ENCODE results near the gene MED25. TPM values are rescaled to one million over a fixed set of nuclear protein-coding genes. Genes with fewer than 3 reads are reported as not detected.

The MED25 gene
- total RNA-seq, 1 experiment from 2014 or later, result 39.9 TPM

GRCh38 chr19:49820125-49820524 lies 2.0 kb downstream of the MED25 start:
- CTCF ChIA-PET, result interaction anchor here (0.6 to 1.5 kb wide), 2 partner anchors 249 to 494 kb away, joined by 3 to 5 read pairs; no protein-coding TSS in a partner anchor
- H3K4me3 Mint-ChIP-seq (ENCODE audit: unreplicated experiment), result no peak overlapping the region
- H3K27me3 Mint-ChIP-seq (ENCODE audit: insufficient read depth, unreplicated experiment), result no peaks in the 10 kb centered on the region
- H3K4me1 Mint-ChIP-seq (ENCODE audit: insufficient read depth, unreplicated experiment), result peaks cover 7% of the 10 kb centered on the region
- H3K9me3 Mint-ChIP-seq (ENCODE audit: unreplicated experiment), result no peaks in the 10 kb centered on the region
- intact Hi-C loops (cut with micrococcal nuclease), result no loop called here
- no peak overlapping the region for H3K27ac Mint-ChIP-seq (ENCODE audit: low read depth, unreplicated experiment)
- POLR2A ChIA-PET, result interaction anchor here (1.7 to 3.5 kb wide), 2 partner anchors 28 to 30 kb away, joined by 9 to 30 read pairs; partner anchors contain the start of gene PTOV1
- BruUV-seq (replicated peaks), result no TSS peak
- no peak for DNase-seq (ENCODE audit: unreplicated experiment)
- TF ChIP-seq, protein P1, sequence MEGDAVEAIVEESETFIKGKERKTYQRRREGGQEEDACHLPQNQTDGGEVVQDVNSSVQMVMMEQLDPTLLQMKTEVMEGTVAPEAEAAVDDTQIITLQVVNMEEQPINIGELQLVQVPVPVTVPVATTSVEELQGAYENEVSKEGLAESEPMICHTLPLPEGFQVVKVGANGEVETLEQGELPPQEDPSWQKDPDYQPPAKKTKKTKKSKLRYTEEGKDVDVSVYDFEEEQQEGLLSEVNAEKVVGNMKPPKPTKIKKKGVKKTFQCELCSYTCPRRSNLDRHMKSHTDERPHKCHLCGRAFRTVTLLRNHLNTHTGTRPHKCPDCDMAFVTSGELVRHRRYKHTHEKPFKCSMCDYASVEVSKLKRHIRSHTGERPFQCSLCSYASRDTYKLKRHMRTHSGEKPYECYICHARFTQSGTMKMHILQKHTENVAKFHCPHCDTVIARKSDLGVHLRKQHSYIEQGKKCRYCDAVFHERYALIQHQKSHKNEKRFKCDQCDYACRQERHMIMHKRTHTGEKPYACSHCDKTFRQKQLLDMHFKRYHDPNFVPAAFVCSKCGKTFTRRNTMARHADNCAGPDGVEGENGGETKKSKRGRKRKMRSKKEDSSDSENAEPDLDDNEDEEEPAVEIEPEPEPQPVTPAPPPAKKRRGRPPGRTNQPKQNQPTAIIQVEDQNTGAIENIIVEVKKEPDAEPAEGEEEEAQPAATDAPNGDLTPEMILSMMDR (IDR thresholded peaks at IDR 0.05; ENCODE audit: unreplicated experiment), result no peak
- H3K36me3 Mint-ChIP-seq (ENCODE audit: insufficient read depth, unreplicated experiment), result peaks cover 33% of the 10 kb centered on the region

DNA sequence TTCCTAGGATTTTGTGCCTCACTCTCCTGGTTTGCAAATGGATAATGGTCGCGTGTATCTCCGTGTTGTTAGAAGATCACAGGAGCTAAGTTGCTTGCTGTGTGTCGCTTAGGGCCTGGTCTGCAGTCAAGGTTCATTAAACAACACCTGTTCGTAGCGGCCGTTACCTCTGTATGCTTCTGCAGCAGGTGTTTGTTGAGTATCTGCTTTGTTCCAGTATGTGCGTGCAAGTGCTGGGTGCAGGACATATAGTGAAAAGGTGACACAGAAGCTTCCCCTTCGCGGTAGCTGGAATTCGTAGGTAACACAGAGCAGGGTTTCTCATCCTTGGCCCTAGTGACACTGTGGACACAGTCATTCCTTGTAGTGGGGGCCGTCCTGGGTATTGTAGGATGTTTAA lies 5.4 kb downstream of the MED25 start:
- CTCF ChIA-PET, result interaction anchor here (0.6 to 1.1 kb wide), 2 partner anchors 11 to 21 kb away, joined by 3 to 4 read pairs; no protein-coding TSS in a partner anchor
- Mint-ChIP-seq H3K27me3 (ENCODE audit: insufficient read depth, unreplicated experiment) (no peaks in the 10 kb centered on the region), H3K4me3 (ENCODE audit: unreplicated experiment) (no peak overlapping the region), H3K4me1 (ENCODE audit: insufficient read depth, unreplicated experiment) (peaks cover 7% of the 10 kb centered on the region), H3K9me3 (ENCODE audit: unreplicated experiment) (no peaks in the 10 kb centered on the region), H3K36me3 (ENCODE audit: insufficient read depth, unreplicated experiment) (peaks cover 40% of the 10 kb centered on the region), H3K27ac (ENCODE audit: low read depth, unreplicated experiment) (no peak overlapping the region)
- no peak for DNase-seq (ENCODE audit: unreplicated experiment)
- POLR2A ChIA-PET, result interaction anchor here (0.6 to 1.0 kb wide), 2 partner anchors 10 to 27 kb away, joined by 3 read pairs; partner anchors contain the start of gene FUZ
- intact Hi-C loops (cut with micrococcal nuclease), result no loop called here
- TF ChIP-seq, protein P1 (IDR thresholded peaks at IDR 0.05; ENCODE audit: unreplicated experiment), result no peak
- BruUV-seq (replicated peaks), result no TSS peak

DNA sequence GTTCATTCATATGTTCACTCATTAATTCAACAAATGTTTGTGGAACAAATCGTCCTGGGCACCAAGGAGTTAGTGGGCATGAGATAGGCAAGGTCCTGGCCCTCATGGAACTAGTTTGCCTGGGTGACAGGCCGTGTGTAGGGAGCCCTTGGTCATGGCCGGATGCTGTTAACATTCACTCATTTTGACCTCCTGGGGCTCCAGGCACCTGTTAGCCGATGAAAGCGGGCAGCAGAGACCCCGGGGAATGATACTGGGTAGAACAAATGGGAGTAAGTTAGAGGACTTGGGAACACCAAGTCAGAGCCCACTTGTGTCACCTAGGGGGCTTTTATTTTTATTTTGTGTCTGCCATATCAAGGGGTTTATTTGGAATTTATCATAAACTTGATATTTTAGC lies 6.6 kb downstream of the MED25 start:
- no peaks in the 10 kb centered on the region for H3K27me3 Mint-ChIP-seq (ENCODE audit: insufficient read depth, unreplicated experiment)
- no TSS peak for BruUV-seq (replicated peaks)
- peaks cover 32% of the 10 kb centered on the region for H3K36me3 Mint-ChIP-seq (ENCODE audit: insufficient read depth, unreplicated experiment)
- no peaks in the 10 kb centered on the region for H3K9me3 Mint-ChIP-seq (ENCODE audit: unreplicated experiment)
- H3K27ac Mint-ChIP-seq (ENCODE audit: low read depth, unreplicated experiment), result no peak overlapping the region
- no peaks in the 10 kb centered on the region for H3K4me1 Mint-ChIP-seq (ENCODE audit: insufficient read depth, unreplicated experiment)
- ChIA-PET POLR2A (interaction anchor here (1.0 kb wide), 2 partner anchors 11 to 13 kb away, joined by 3 to 5 read pairs; partner anchors contain the start of gene FUZ), CTCF (interaction anchor here (0.6 to 1.1 kb wide), 2 partner anchors 8 to 27 kb away, joined by 3 to 4 read pairs; no protein-coding TSS in a partner anchor)
- no peak for DNase-seq (ENCODE audit: unreplicated experiment)
- H3K4me3 Mint-ChIP-seq (ENCODE audit: unreplicated experiment), result no peak overlapping the region
- TF ChIP-seq, protein P1 (IDR thresholded peaks at IDR 0.05; ENCODE audit: unreplicated experiment), result no peak
- intact Hi-C loops (cut with micrococcal nuclease), result no loop called here

- ChIA-PET POLR2A (no interaction called here), CTCF (interaction anchor here (0.6 kb wide), 1 partner anchor 416 kb away, joined by 3 read pairs; no protein-coding TSS in a partner anchor)
- peak overlapping the region; percentile 32 for H3K27ac Mint-ChIP-seq (ENCODE audit: low read depth, unreplicated experiment)
- DNase-seq (ENCODE audit: unreplicated experiment), result no peak
- H3K27me3 Mint-ChIP-seq (ENCODE audit: insufficient read depth, unreplicated experiment), result no peaks in the 10 kb centered on the region
- TF ChIP-seq, protein P1 (IDR thresholded peaks at IDR 0.05; ENCODE audit: unreplicated experiment), result no peak
- H3K9me3 Mint-ChIP-seq (ENCODE audit: unreplicated experiment), result no peaks in the 10 kb centered on the region
- H3K36me3 Mint-ChIP-seq (ENCODE audit: insufficient read depth, unreplicated experiment), result peaks cover 37% of the 10 kb centered on the region
- no peaks in the 10 kb centered on the region for H3K4me1 Mint-ChIP-seq (ENCODE audit: insufficient read depth, unreplicated experiment)
- intact Hi-C loops (cut with micrococcal nuclease), result no loop called here
- H3K4me3 Mint-ChIP-seq (ENCODE audit: unreplicated experiment), result no peak overlapping the region
- BruUV-seq (replicated peaks), result no TSS peak
Observed at GRCh38 chr19:49827034-49827433, 8.9 kb downstream of the MED25 start.

Measured in MCF 10A (cell line).